PFSK-1 (cell line): ENCODE results near the gene GFAP.

Source experiments
- FOXP2 ChIP-seq: optimal IDR thresholded peaks from 2 replicates; pipeline ENCODE3; 2011; ENCODE audit warnings: borderline replicate concordance, control low read depth, inconsistent platforms; ENCODE audit not compliant: insufficient read depth; ENCODE audit errors: extremely low read length, extremely low read depth
- POLR2AphosphoS5 ChIP-seq: IDR thresholded peaks from 2 replicates; pipeline ENCODE4 v1.6.1; 2012; ENCODE audit warnings: low read depth, mild to moderate bottlenecking, control low read depth, low read length, moderate library complexity
- SIN3A ChIP-seq: IDR thresholded peaks from 2 replicates; pipeline ENCODE4 v1.6.1; 2012; ENCODE audit warnings: mild to moderate bottlenecking, low read length, moderate library complexity, borderline replicate concordance; ENCODE audit not compliant: insufficient read depth
- TAF1 ChIP-seq: IDR thresholded peaks from 2 replicates; pipeline ENCODE4 v1.6.1; 2012; ENCODE audit warnings: low read length, control low read depth, borderline replicate concordance; ENCODE audit not compliant: insufficient read depth
- TF ChIP-seq, protein P1 (sequence below), 2 experiments: IDR thresholded peaks; 2 replicates each; pipeline versions ENCODE4 v1.6.1 to v1.8.0; 2011 to 2012; ENCODE audit warnings: low read depth in 2 of 2, low read length in 2 of 2, control low read depth in 1 of 2, inconsistent platforms in 1 of 2, mild to moderate bottlenecking in 1 of 2, moderate library complexity in 1 of 2; ENCODE audit not compliant: insufficient read depth in 1 of 2

Gene GFAP

DNA sequence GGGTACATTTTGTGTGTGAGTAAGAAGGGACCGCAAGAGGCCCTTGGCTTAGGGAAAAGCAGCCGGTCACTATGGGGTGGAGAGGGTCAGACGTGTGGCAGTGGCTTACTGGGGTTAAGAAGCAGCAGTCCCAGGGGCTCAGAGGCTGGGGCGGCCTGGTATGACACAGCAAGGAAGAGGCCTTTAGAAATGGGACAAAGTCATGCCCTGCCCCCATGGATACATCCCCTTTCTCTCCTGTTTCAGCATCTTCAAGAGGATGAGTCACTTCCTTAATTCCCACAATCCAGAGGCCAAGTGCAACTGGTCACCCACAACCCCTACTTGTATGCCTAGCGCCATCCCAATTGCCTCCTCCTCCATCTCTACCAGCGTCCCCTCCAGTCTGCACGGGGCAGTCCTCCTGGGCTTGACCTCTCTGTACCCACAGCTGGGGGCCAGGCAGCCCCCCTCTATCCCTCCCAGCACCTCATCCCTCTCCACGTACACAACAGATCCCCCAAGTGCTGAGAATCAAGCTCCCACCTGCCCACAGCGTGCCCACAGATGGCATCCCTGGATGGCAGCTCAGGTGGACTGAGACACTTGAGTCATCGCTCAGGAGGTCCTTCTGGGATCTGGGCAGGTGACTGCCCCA lies 9.2 kb downstream of the GFAP start:
- peak; percentile 21 for TF ChIP-seq FOXP2
- no peak for TF ChIP-seq TAF1

DNA sequence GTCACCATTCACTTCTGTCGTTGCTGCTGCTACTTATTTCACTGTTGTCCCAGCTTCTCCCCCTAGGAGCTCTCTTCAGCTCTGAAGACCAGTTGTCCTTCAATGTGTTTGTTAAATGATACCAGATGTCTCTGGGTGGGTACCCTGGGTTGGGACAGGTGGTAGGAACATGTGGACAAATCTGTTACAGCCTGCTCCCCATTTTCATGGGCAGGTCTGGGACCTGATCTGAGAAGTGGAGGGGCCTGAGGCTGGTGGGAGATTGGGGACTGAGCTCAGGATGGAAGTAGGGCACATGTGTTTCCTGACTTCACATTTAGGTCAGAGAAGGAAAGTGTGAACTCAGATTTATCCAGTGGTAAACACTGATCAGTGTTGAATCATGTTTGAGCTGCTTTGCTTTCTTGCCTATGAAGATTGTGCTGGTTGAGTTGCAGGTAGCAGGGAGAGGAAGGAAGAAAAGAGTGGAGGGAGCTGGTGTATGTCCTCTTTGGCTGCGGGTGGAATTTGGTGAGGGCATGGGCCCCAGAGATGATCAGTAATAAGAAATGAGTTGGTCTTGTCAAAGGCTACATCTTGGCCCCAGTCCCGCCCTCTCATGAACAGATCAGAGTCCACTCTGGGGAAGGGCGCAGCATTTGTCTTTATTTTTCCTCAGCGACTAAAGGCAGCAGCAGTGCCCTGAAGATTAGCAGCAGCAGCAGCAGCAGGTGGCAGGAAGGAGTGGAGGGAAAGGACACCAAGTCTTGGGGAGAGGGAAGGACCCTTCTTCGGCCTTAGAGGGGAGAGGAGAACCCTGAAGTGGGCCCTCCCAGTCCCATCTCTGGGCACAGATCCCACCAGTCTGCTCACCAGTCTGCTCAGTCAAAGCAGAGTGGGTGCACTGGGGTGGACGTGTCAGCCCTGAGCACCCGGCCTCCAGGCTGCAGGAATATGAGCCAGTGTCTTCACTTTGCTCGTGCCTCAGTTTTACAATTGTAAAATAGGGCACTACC lies 10.0 kb downstream of the GFAP start:
- TF ChIP-seq FOXP2: no peak
- TF ChIP-seq, protein P1, sequence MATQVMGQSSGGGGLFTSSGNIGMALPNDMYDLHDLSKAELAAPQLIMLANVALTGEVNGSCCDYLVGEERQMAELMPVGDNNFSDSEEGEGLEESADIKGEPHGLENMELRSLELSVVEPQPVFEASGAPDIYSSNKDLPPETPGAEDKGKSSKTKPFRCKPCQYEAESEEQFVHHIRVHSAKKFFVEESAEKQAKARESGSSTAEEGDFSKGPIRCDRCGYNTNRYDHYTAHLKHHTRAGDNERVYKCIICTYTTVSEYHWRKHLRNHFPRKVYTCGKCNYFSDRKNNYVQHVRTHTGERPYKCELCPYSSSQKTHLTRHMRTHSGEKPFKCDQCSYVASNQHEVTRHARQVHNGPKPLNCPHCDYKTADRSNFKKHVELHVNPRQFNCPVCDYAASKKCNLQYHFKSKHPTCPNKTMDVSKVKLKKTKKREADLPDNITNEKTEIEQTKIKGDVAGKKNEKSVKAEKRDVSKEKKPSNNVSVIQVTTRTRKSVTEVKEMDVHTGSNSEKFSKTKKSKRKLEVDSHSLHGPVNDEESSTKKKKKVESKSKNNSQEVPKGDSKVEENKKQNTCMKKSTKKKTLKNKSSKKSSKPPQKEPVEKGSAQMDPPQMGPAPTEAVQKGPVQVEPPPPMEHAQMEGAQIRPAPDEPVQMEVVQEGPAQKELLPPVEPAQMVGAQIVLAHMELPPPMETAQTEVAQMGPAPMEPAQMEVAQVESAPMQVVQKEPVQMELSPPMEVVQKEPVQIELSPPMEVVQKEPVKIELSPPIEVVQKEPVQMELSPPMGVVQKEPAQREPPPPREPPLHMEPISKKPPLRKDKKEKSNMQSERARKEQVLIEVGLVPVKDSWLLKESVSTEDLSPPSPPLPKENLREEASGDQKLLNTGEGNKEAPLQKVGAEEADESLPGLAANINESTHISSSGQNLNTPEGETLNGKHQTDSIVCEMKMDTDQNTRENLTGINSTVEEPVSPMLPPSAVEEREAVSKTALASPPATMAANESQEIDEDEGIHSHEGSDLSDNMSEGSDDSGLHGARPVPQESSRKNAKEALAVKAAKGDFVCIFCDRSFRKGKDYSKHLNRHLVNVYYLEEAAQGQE (IDR thresholded peaks at IDR 0.05; ENCODE audit: insufficient read depth in 1 of 2, low read depth in 2 of 2, low read length in 2 of 2): no peak
- TF ChIP-seq TAF1: no peak
- TF ChIP-seq SIN3A: no peak
- no peak for TF ChIP-seq POLR2AphosphoS5

DNA sequence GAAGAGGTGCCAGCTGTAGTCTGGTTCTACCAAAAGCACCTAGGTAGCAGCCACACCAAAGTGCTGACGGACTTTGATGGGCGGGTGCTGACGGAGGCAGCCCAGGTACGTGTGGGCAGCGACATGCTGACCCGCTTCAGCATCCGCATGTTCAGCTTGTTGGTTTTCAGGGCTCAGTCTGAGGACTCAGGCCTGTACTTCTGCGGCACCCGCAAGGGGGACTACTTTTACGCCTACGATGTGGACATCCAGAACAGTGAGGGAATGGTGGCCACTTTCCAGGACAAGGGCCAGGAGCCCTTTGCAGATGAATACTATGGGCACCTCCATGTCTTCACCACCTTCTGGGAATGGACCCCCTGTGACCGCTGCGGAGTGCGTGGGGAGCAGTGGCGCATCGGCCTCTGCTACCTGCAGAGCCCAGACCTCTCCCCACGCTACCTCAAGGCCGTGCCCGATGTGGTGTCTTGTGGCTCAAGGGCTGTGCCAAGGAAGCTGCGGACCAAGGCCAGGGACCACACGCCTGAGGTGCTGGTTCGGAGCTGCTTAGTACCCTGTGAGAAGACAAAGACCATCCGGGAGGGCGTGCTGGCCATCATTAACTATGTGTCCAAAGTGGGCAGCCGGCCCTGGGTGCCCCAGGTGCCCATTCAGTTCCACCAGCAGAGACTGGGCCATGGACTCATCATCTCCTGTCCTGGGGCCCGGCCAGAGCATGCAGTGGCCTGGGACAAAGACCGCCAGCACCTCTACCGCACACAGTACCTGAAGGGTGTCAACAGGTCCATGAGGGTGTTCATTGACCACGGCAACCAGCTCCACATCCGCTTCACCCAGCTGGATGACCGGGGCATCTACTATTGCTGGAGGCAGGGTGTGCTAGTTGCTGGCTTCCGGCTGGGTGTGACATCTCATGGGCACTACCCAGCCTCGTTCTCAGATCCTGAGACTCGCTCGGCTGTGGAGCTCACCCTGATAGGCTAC lies 11.0 kb downstream of the GFAP start:
- TF ChIP-seq FOXP2 (no peak), POLR2AphosphoS5 (no peak), TAF1 (no peak)
- TF ChIP-seq, protein P1 (IDR thresholded peaks at IDR 0.05; ENCODE audit: insufficient read depth in 1 of 2, low read depth in 2 of 2, low read length in 2 of 2): no peak

DNA sequence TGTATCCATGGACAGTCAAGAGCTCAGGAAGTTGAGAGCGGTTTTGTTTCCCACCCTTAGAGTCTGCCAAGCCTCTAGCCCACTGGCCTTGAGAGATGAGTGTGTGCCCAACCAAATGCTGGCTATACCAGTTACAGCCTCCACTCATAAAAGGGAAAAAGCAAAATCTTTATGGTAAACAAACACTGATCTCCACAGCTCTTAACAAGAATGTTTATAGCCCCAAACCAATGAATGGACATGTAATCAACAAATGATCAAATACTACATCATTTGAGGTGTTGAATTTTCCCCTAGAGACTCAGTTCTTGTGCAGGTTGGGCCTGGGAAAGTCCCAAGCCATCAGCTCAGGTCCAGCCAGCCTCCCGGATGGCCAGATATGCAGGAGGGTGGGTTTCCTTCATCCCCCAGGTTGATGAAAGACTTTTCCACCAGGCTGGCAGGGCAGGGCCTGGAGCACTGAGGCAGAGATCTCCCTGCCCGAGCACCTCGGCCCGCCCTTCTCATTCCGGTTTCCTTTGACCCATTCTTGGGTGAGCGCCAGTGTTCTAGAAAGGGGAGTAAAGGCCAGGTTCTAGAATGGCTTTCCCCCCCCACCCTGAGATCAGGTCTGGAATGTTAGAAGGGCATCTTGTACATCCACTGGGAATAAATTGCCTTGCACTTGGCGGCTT lies 12.2 kb downstream of the GFAP start:
- TF ChIP-seq POLR2AphosphoS5: no peak
- TF ChIP-seq SIN3A: no peak
- TF ChIP-seq TAF1: no peak
- TF ChIP-seq FOXP2: no peak
- TF ChIP-seq, protein P1 (IDR thresholded peaks at IDR 0.05; ENCODE audit: insufficient read depth in 1 of 2, low read depth in 2 of 2, low read length in 2 of 2): no peak

DNA sequence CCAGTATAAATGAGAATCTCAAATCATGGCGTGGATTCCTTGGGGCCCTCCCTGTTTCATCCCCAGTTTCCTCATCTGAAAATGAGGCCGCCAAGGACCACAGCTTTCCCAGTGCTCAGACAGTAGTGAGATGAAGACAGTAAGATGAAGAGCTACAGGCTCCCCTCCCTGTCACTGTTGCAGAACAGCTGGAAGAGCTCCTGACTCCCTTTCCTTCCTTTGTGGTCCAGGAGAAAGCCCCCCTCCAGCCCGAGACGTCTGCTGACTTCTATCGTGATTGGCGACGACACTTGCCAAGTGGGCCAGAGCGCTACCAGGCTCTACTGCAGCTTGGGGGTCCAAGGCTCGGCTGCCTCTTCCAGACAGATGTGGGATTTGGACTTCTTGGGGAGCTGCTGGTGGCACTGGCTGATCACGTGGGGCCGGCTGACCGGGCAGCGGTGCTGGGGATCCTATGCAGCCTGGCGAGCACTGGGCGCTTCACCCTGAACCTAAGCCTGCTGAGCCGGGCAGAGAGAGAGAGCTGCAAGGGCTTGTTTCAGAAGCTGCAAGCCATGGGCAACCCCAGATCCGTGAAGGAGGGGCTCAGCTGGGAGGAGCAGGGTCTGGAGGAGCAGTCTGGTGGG lies 13.1 kb downstream of the GFAP start:
- TF ChIP-seq, protein P1 (IDR thresholded peaks at IDR 0.05; ENCODE audit: insufficient read depth in 1 of 2, low read depth in 2 of 2, low read length in 2 of 2): no peak
- TF ChIP-seq FOXP2: no peak
- TF ChIP-seq TAF1: no peak
- TF ChIP-seq POLR2AphosphoS5: no peak
- no peak for TF ChIP-seq SIN3A
